K562 (cell line): ENCODE data around the gene YBX1. TPM values are rescaled to one million over a fixed set of nuclear protein-coding genes. Genes with fewer than 3 reads are reported as not detected.
A peak's percentile ranks its signal among the peaks of the same experiment; 100 is the strongest.

Source experiments
- ARNT ChIP-seq, 2 experiments: fragments of 450-650 bp; IDR thresholded peaks; 2 replicates each; pipeline ENCODE4 v1.6.1; 2016; ENCODE audit warnings: mild to moderate bottlenecking in 1 of 2
- BRD9 ChIP-seq: fragments of 450-650 bp; IDR thresholded peaks from 2 replicates; pipeline ENCODE4 v1.6.1; 2018; ENCODE audit warnings: low read depth; ENCODE audit not compliant: partially characterized antibody
- CHD4 ChIP-seq: fragments of 200-600 bp; sonication (generic); IDR thresholded peaks from 3 replicates; pipeline ENCODE4 v1.6.1; 2012; ENCODE audit warnings: low read depth, mild to moderate bottlenecking, mixed read lengths, low read length, inconsistent platforms; ENCODE audit not compliant: insufficient read depth, insufficient replicate concordance, poor library complexity, severe bottlenecking
- MAFK ChIP-seq: IDR thresholded peaks from 2 replicates; pipeline ENCODE4 v1.6.1; 2011; ENCODE audit warnings: low read length, improper control_type of control experiment
- MLX ChIP-seq, 2 experiments: fragments of 450-650 bp in 1 of 2; sonication (generic) in 1 of 2; formaldehyde crosslinking; conservative IDR thresholded peaks; 2 replicates each; pipeline versions ENCODE4 v1.4.0 to v1.8.1; 2020 to 2022; ENCODE audit warnings: mild to moderate bottlenecking in 1 of 2, missing genetic modification reagents in 1 of 2
- MXD1 ChIP-seq: fragments of 250-450 bp; sonication (Bioruptor Pico); IDR thresholded peaks from 2 replicates; pipeline ENCODE4 v1.8.0; 2021; ENCODE audit warnings: borderline replicate concordance, mild to moderate bottlenecking, moderate library complexity; ENCODE audit not compliant: poor library complexity, severe bottlenecking
- REST ChIP-seq, 2 experiments: fragments of 450-650 bp; formaldehyde crosslinking in 1 of 2; IDR thresholded peaks; 2 replicates each; pipeline versions ENCODE4 v1.4.0 to v1.6.1; 2014 to 2020; ENCODE audit warnings: mild to moderate bottlenecking in 2 of 2, borderline replicate concordance in 1 of 2, low read depth in 1 of 2
- SLC30A9 ChIP-seq: fragments of 250-450 bp; sonication (Bioruptor Pico); IDR thresholded peaks from 2 replicates; pipeline ENCODE4 v1.8.0; 2022; ENCODE audit warnings: mild to moderate bottlenecking, moderate library complexity
- ZNF445 ChIP-seq: fragments of 250-450 bp; sonication (Bioruptor Pico); IDR thresholded peaks from 2 replicates; pipeline ENCODE4 v1.4.0; 2020; ENCODE audit warnings: low read depth, mild to moderate bottlenecking, moderate library complexity
- ZNF561 ChIP-seq: fragments of 450-650 bp; formaldehyde crosslinking; conservative IDR thresholded peaks from 2 replicates; pipeline ENCODE4 v1.4.0; 2020; ENCODE audit warnings: mild to moderate bottlenecking, moderate library complexity
- ZSCAN32 ChIP-seq: fragments of 450-650 bp; formaldehyde crosslinking; IDR thresholded peaks from 2 replicates; pipeline ENCODE4 v1.4.0; 2020; ENCODE audit warnings: mild to moderate bottlenecking, moderate library complexity
- polyA plus RNA-seq, 8 experiments: library from polyadenylated mRNA; depleted of rRNA in 4 of 8; stranded (reverse) in 5 of 8; unstranded in 3 of 8; fragments of >200 nt; fragmentation: Nextera tagmentation in 2 of 8; fragmentation: Illumina TruSeq in 1 of 8; extraction: Ambion mirVana in 2 of 8; extraction: Trizol in 1 of 8; gene quantifications; 2 replicates each; pipeline versions ENCODE4 v1.2.1 to v1.2.3, GENCODE V29; 2011 to 2014; ENCODE audit warnings: inconsistent platforms in 1 of 8, missing spikeins in 1 of 8
- total RNA-seq, 7 experiments: library from RNA; depleted of rRNA in 6 of 7; stranded (reverse); fragments of >200 nt in 6 of 7; fragmentation: Illumina TruSeq in 2 of 7; extraction: Trizol in 2 of 7; gene quantifications; 2 replicates each; pipeline versions ENCODE4 v1.2.1 to v1.2.3, GENCODE V29; 2011 to 2021; ENCODE audit warnings: low replicate concordance in 1 of 7
- TF ChIP-seq, protein P1 (sequence below): fragments of 450-650 bp; conservative IDR thresholded peaks from 2 replicates; pipeline ENCODE4 v1.6.1; 2016; ENCODE audit warnings: missing genetic modification characterization, low read depth, mild to moderate bottlenecking, control low read depth, missing compliant biosample characterization

The YBX1 gene
- total and polyA plus RNA-seq, 9 of the 15 experiments (the other 6 are each of a cell fraction or from before 2014, with no cell fraction given): 363 to 1,955 (median 1,216) TPM

GRCh38 chr1:42657981-42658876, 24.0 kb upstream of the YBX1 start, which contains the start of gene PPIH (continued):
- TF ChIP-seq, protein P1, sequence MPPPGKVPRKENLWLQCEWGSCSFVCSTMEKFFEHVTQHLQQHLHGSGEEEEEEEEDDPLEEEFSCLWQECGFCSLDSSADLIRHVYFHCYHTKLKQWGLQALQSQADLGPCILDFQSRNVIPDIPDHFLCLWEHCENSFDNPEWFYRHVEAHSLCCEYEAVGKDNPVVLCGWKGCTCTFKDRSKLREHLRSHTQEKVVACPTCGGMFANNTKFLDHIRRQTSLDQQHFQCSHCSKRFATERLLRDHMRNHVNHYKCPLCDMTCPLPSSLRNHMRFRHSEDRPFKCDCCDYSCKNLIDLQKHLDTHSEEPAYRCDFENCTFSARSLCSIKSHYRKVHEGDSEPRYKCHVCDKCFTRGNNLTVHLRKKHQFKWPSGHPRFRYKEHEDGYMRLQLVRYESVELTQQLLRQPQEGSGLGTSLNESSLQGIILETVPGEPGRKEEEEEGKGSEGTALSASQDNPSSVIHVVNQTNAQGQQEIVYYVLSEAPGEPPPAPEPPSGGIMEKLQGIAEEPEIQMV (tag): no peak; the same call in 1 of the 2 replicates
- TF ChIP-seq ZSCAN32: no peak
- TF ChIP-seq ARNT (IDR thresholded peaks at IDR 0.05): 0 out of 4 replicates have a peak, but pooled peaks of 1 of the 2 experiments have one; percentile 51
- no peak for TF ChIP-seq MXD1 (CRISPR knock-in tag)
- TF ChIP-seq ZNF561: no peak
- TF ChIP-seq CHD4: no peak
- no peak for TF ChIP-seq BRD9
- 0 out of 2 replicates have a peak, but pooled peaks have one; percentile 1 for TF ChIP-seq MAFK
- no peak for TF ChIP-seq ZNF445 (CRISPR knock-in tag)
- no peak for TF ChIP-seq REST (IDR thresholded peaks at IDR 0.05; ENCODE audit: borderline replicate concordance)
- TF ChIP-seq REST (CRISPR knock-in tag; IDR thresholded peaks at IDR 0.05; ENCODE audit: low read depth): peak; percentile 54; the same call in 1 of the 2 replicates
- TF ChIP-seq MLX (CRISPR knock-in tag; conservative IDR thresholded peaks at IDR 0.05): peak in 1 of 2 experiments; percentile 32; a peak in 1 of 4 replicates
- TF ChIP-seq SLC30A9 (CRISPR knock-in tag): no peak
